Measurements from ENCODE around the gene SLC9C1.

The SLC9C1 gene

DNA sequence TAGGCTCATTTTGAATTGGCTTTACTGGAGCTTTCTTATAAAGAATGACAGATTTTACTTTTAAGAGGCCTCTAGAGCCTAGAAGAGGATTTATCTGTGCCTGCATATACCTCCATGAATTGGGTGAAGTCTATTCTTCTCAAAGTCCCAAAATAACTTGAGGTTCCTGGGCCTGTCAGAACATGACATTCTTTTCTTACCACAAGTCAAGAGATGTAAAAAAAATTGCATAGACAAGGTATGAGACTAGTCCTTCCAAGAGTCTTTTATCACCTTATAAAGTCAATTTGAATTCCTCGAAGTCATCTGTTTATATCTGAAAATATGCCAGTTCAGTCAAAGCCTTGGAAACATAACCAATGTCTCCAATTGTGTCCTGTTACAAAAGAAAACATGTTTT is 21.8 kb upstream of the SLC9C1 start:
- Histone ChIP-seq H3K9me2 (ENCODE audit: low read depth, low read length) (no peaks in the 10 kb centered on the region), H3K27me3 (ENCODE audit: insufficient read depth, low read length) (no peaks in the 10 kb centered on the region), H3K27ac (ENCODE audit: low read depth, low read length, poor library complexity, severe bottlenecking) (no peak overlapping the region), H3K9me3 (ENCODE audit: low read length) (peaks cover 7% of the 10 kb centered on the region; the same call in 1 of the 2 replicates), H3K4me1 (ENCODE audit: insufficient read depth, low read length, severe bottlenecking) (no peaks in the 10 kb centered on the region), H3K4me3 (ENCODE audit: low read depth, low read length, poor library complexity, severe bottlenecking) (no peak overlapping the region), H4K20me1 (ENCODE audit: insufficient read depth, low read length) (no peaks in the 10 kb centered on the region), H3K36me3 (ENCODE audit: insufficient read depth, low read length) (no peaks in the 10 kb centered on the region), H3F3A (ENCODE audit: insufficient read depth, low read length) (no peaks in the 10 kb centered on the region), H3K4me2 (ENCODE audit: low read length) (no peak overlapping the region), H3K9ac (ENCODE audit: low read length) (no peak overlapping the region), H3K79me2 (ENCODE audit: insufficient read depth, low read length) (no peaks in the 10 kb centered on the region), H2AFZ (ENCODE audit: low read length) (no peak overlapping the region)
- no peak for TF ChIP-seq EZH2 (IDR thresholded peaks at IDR 0.05; ENCODE audit: borderline replicate concordance, low read length)
- TF ChIP-seq, protein P1, sequence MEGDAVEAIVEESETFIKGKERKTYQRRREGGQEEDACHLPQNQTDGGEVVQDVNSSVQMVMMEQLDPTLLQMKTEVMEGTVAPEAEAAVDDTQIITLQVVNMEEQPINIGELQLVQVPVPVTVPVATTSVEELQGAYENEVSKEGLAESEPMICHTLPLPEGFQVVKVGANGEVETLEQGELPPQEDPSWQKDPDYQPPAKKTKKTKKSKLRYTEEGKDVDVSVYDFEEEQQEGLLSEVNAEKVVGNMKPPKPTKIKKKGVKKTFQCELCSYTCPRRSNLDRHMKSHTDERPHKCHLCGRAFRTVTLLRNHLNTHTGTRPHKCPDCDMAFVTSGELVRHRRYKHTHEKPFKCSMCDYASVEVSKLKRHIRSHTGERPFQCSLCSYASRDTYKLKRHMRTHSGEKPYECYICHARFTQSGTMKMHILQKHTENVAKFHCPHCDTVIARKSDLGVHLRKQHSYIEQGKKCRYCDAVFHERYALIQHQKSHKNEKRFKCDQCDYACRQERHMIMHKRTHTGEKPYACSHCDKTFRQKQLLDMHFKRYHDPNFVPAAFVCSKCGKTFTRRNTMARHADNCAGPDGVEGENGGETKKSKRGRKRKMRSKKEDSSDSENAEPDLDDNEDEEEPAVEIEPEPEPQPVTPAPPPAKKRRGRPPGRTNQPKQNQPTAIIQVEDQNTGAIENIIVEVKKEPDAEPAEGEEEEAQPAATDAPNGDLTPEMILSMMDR (IDR thresholded peaks at IDR 0.05; ENCODE audit: low read length): no peak

GRCh38 chr3:112314649-112315048 is 20.6 kb upstream of the SLC9C1 start:
- H3K27ac ChIP-seq (ENCODE audit: low read depth, low read length, poor library complexity, severe bottlenecking): no peak overlapping the region
- no peaks in the 10 kb centered on the region for H3F3A ChIP-seq (ENCODE audit: insufficient read depth, low read length)
- no peaks in the 10 kb centered on the region for H3K27me3 ChIP-seq (ENCODE audit: insufficient read depth, low read length)
- H3K79me2 ChIP-seq (ENCODE audit: insufficient read depth, low read length): no peaks in the 10 kb centered on the region
- no peaks in the 10 kb centered on the region for H4K20me1 ChIP-seq (ENCODE audit: insufficient read depth, low read length)
- H3K36me3 ChIP-seq (ENCODE audit: insufficient read depth, low read length): no peaks in the 10 kb centered on the region
- H3K9me2 ChIP-seq (ENCODE audit: low read depth, low read length): no peaks in the 10 kb centered on the region
- peaks cover 7% of the 10 kb centered on the region; the same call in 1 of the 2 replicates for H3K9me3 ChIP-seq (ENCODE audit: low read length)
- no peak overlapping the region for H3K9ac ChIP-seq (ENCODE audit: low read length)
- H3K4me2 ChIP-seq (ENCODE audit: low read length): no peak overlapping the region
- no peak overlapping the region for H2AFZ ChIP-seq (ENCODE audit: low read length)
- no peak for TF ChIP-seq EZH2 (IDR thresholded peaks at IDR 0.05; ENCODE audit: borderline replicate concordance, low read length)
- TF ChIP-seq, protein P1 (IDR thresholded peaks at IDR 0.05; ENCODE audit: low read length): no peak
- no peaks in the 10 kb centered on the region for H3K4me1 ChIP-seq (ENCODE audit: insufficient read depth, low read length, severe bottlenecking)
- H3K4me3 ChIP-seq (ENCODE audit: low read depth, low read length, poor library complexity, severe bottlenecking): no peak overlapping the region

- TF ChIP-seq EZH2 (IDR thresholded peaks at IDR 0.05; ENCODE audit: borderline replicate concordance, low read length): no peak
- TF ChIP-seq, protein P1 (IDR thresholded peaks at IDR 0.05; ENCODE audit: low read length): no peak
- no peak overlapping the region for H3K4me3 ChIP-seq (ENCODE audit: low read depth, low read length, poor library complexity, severe bottlenecking)
- H3K9me2 ChIP-seq (ENCODE audit: low read depth, low read length): no peaks in the 10 kb centered on the region
- H3K9ac ChIP-seq (ENCODE audit: low read length): no peak overlapping the region
- H3K27me3 ChIP-seq (ENCODE audit: insufficient read depth, low read length): no peaks in the 10 kb centered on the region
- H3K4me2 ChIP-seq (ENCODE audit: low read length): no peak overlapping the region
- H3F3A ChIP-seq (ENCODE audit: insufficient read depth, low read length): no peaks in the 10 kb centered on the region
- H3K79me2 ChIP-seq (ENCODE audit: insufficient read depth, low read length): no peaks in the 10 kb centered on the region
- H3K9me3 ChIP-seq (ENCODE audit: low read length): no peaks in the 10 kb centered on the region
- peaks cover 17% of the 10 kb centered on the region for H3K4me1 ChIP-seq (ENCODE audit: insufficient read depth, low read length, severe bottlenecking)
- H2AFZ ChIP-seq (ENCODE audit: low read length): no peak overlapping the region
- H3K27ac ChIP-seq (ENCODE audit: low read depth, low read length, poor library complexity, severe bottlenecking): no peak overlapping the region
- H3K36me3 ChIP-seq (ENCODE audit: insufficient read depth, low read length): no peaks in the 10 kb centered on the region
- no peaks in the 10 kb centered on the region for H4K20me1 ChIP-seq (ENCODE audit: insufficient read depth, low read length)
Measured at GRCh38 chr3:112308151-112308911, 14.3 kb upstream of the SLC9C1 start.

Measured in OCI-LY1 (cell line).